CD4-positive, alpha-beta T cell (primary cell): Measurements from ENCODE around the gene ARL6IP6. TPM values are rescaled to one million over a fixed set of nuclear protein-coding genes. Genes with fewer than 3 reads are reported as not detected.

ENCODE experiments used
- ATAC-seq: fragments of 200-7000 bp; cut with Tn5 transposase; one replicate; pipeline ENCODE4 v1.10.0; 2022; ENCODE audit warnings: mild to moderate bottlenecking; ENCODE audit not compliant: poor library complexity
- CTCF ChIA-PET: fragments of 350-600 bp; sonication (Branson Sonifier 250); formaldehyde crosslinking; loops from one replicate; lab custom pipeline; 2021; ENCODE audit warnings: antibody characterized with exemption, inconsistent platforms; lab: Charles Lee
- POLR2A ChIA-PET: fragments of 350-600 bp; sonication (Branson Sonifier 250); formaldehyde crosslinking; loops from one replicate; lab custom pipeline; 2021; ENCODE audit warnings: antibody characterized with exemption, inconsistent platforms; lab: Charles Lee
- DNase-seq, 14 experiments: peaks; one replicate each; pipeline ENCODE4 v3.0.0-alpha.2; 2013 to 2020; ENCODE audit warnings: mixed read lengths in 2 of 14
- H3K27ac ChIP-seq, 2 donors: one replicate each; pipeline versions ENCODE4 v1.5.1 to v1.7.0; 2013; ENCODE audit warnings: low read length in 2 of 2, low read depth in 1 of 2, mild to moderate bottlenecking in 1 of 2
- H3K27me3 ChIP-seq, 2 experiments: 1 replicate in 1 of 2; 2 replicates in 1 of 2; pipeline versions ENCODE4 v1.6.1 to v1.7.0; 2013; ENCODE audit warnings: low read length in 2 of 2, control low read depth in 1 of 2, mild to moderate bottlenecking in 1 of 2, moderate library complexity in 1 of 2; ENCODE audit not compliant: insufficient read depth in 2 of 2, control insufficient read depth in 1 of 2
- H3K36me3 ChIP-seq: one replicate; pipeline ENCODE4 v1.6.1; 2013; ENCODE audit warnings: low read length, control low read depth; ENCODE audit not compliant: insufficient read depth
- H3K4me1 ChIP-seq: one replicate; pipeline ENCODE4 v1.6.1; 2013; ENCODE audit warnings: low read length, control low read depth; ENCODE audit not compliant: insufficient read depth
- H3K4me3 ChIP-seq: one replicate; pipeline ENCODE4 v1.5.1; 2013; ENCODE audit warnings: mild to moderate bottlenecking, low read length, moderate library complexity
- H3K9me3 ChIP-seq, 2 experiments: 1 replicate in 1 of 2; 2 replicates in 1 of 2; pipeline versions ENCODE4 v1.6.1 to v1.7.0; 2013; ENCODE audit warnings: low read length in 2 of 2, mild to moderate bottlenecking in 2 of 2, control low read depth in 1 of 2, moderate library complexity in 1 of 2; ENCODE audit not compliant: control insufficient read depth in 1 of 2, insufficient read depth in 1 of 2
- H3K27ac Mint-ChIP-seq: one replicate; pipeline ENCODE4 v1.8.0; 2020; ENCODE audit warnings: mixed read lengths
- H3K27me3 Mint-ChIP-seq: one replicate; pipeline ENCODE4 v1.8.0; 2021; ENCODE audit warnings: mixed read lengths
- H3K36me3 Mint-ChIP-seq: one replicate; pipeline ENCODE4 v1.8.0; 2021; ENCODE audit warnings: low read depth, mixed read lengths
- H3K4me1 Mint-ChIP-seq: one replicate; pipeline ENCODE4 v1.8.0; 2021; ENCODE audit warnings: low read depth, mixed read lengths
- H3K4me3 Mint-ChIP-seq: one replicate; pipeline ENCODE4 v1.8.0; 2020; ENCODE audit warnings: mild to moderate bottlenecking, mixed read lengths
- H3K9me3 Mint-ChIP-seq: one replicate; pipeline ENCODE4 v1.8.0; 2020; ENCODE audit warnings: mixed read lengths
- CTCF ChIP-seq: fragments of 200-600 bp; IDR thresholded peaks from one replicate; pipeline ENCODE4 v1.8.0; 2022; ENCODE audit warnings: antibody characterized with exemption, mild to moderate bottlenecking
- intact Hi-C, 2 experiments: fragments of 100-400 bp; cut with DNase I in 1 of 2; cut with micrococcal nuclease in 1 of 2; formaldehyde crosslinking; loops; one replicate each; pipeline versions ENCODE4 v1.15.1 to v1.9.0; 2023 to 2025; cut with DNase I, micrococcal nuclease
- total RNA-seq, 174 experiments: library from RNA in 2 of 174; stranded (reverse) in 2 of 174; gene quantifications; one replicate each; pipeline ENCODE4 v1.2.3 and lab custom pipeline; 2021 to 2026

Gene ARL6IP6
- total RNA-seq, 2 experiments from 2014 or later: 6.3 to 6.7 TPM

DNA sequence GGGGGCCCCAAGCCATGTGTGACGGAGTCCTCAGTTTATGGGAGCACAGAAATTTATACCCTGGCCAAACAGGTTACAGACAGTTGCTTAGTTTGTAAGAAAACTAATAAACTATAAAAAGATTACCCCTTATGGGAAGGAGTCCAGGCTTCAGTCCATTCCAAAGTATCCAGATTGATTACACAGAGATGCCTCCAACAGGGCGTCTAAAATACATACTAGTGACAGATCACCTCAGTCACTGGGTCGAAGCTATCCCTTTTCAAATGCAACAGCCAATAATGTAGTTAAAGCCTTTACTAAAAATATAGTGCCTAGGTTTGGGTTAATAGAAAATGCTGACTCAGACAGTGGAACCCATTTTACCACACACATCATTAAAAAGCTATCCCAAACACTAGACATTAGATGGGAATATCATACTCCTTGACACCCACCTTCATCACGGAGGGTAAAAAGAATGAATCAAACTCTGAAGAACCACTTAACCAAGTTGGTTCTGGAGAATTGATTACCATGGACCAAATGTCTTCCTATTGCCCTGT lies 11.9 kb upstream of the ARL6IP6 start:
- Histone ChIP-seq H3K36me3 (peaks cover 56% of the 10 kb centered on the region), H3K4me3 (no peak overlapping the region), H3K27ac (no peak overlapping the region), H3K9me3 (no peaks in the 10 kb centered on the region), H3K27me3 (no peaks in the 10 kb centered on the region), H3K4me1 (peaks cover 15% of the 10 kb centered on the region)
- H3K27me3 Mint-ChIP-seq: no peaks in the 10 kb centered on the region
- no peak for TF ChIP-seq CTCF
- ATAC-seq: no peak
- no peak overlapping the region for H3K27ac Mint-ChIP-seq
- H3K9me3 Mint-ChIP-seq: no peaks in the 10 kb centered on the region
- H3K4me3 Mint-ChIP-seq: no peak overlapping the region
- DNase-seq: no peak
- peaks cover 92% of the 10 kb centered on the region for H3K4me1 Mint-ChIP-seq
- intact Hi-C loops: no loop called here
- ChIA-PET POLR2A (interaction anchor here (2.7 kb wide), 1 partner anchor 11 kb away, joined by 17 read pairs; the partner anchor contains the start of gene PRPF40A), CTCF (interaction anchor here (1.3 kb wide), 1 partner anchor 9 kb away, joined by 6 read pairs; no protein-coding TSS in a partner anchor)
- H3K36me3 Mint-ChIP-seq: peaks cover 93% of the 10 kb centered on the region

- H3K9me3 Mint-ChIP-seq: no peaks in the 10 kb centered on the region
- Histone ChIP-seq H3K27ac (no peak overlapping the region), H3K36me3 (peaks cover 68% of the 10 kb centered on the region), H3K4me3 (no peak overlapping the region), H3K9me3 (no peaks in the 10 kb centered on the region), H3K27me3 (no peaks in the 10 kb centered on the region), H3K4me1 (peaks cover 15% of the 10 kb centered on the region)
- ChIA-PET POLR2A (interaction anchor here (2.7 kb wide), 1 partner anchor 8 kb away, joined by 17 read pairs; the partner anchor contains the start of gene PRPF40A), CTCF (no interaction called here)
- peak overlapping the region; percentile 34 for H3K4me3 Mint-ChIP-seq
- ATAC-seq: no peak
- no peak overlapping the region for H3K27ac Mint-ChIP-seq
- peaks cover 93% of the 10 kb centered on the region for H3K36me3 Mint-ChIP-seq
- no peak for TF ChIP-seq CTCF
- no peak for DNase-seq
- no peaks in the 10 kb centered on the region for H3K27me3 Mint-ChIP-seq
- intact Hi-C loops: no loop called here
- H3K4me1 Mint-ChIP-seq: peaks cover 89% of the 10 kb centered on the region
These were observed 9.7 kb upstream of the ARL6IP6 start for GRCh38 chr2:152708742-152709141.

DNA sequence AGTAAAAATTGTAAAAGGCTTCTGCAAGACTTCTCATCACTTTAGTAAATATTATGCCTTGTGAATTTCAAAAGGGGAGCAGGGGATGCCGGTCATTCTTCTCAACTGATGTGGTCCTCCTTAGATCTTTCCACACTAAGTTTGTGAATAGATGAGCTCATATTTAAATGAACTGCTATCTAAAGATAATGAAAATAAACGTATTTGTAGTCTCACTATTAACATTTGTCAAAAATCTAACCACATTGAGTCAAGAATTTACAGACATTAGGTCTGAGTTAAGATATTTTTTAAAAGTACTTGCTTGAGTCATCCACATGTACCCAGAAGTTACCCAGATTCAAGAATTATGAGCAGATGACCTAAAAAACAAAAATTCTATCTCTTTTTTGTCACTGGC lies 7.7 kb upstream of the ARL6IP6 start:
- ChIA-PET CTCF (no interaction called here), POLR2A (no interaction called here)
- no peaks in the 10 kb centered on the region for H3K9me3 Mint-ChIP-seq

More for the DNA sequence above, 7.7 kb upstream of the ARL6IP6 start:
- Histone ChIP-seq H3K36me3 (peaks cover 71% of the 10 kb centered on the region), H3K9me3 (no peaks in the 10 kb centered on the region), H3K4me3 (no peak overlapping the region), H3K27ac (no peak overlapping the region), H3K27me3 (no peaks in the 10 kb centered on the region), H3K4me1 (peaks cover 10% of the 10 kb centered on the region)
- Mint-ChIP-seq H3K27me3 (no peaks in the 10 kb centered on the region), H3K36me3 (peaks cover 90% of the 10 kb centered on the region), H3K27ac (no peak overlapping the region), H3K4me1 (peaks cover 83% of the 10 kb centered on the region), H3K4me3 (no peak overlapping the region)
- ATAC-seq (no peak), DNase-seq (no peak)
- TF ChIP-seq CTCF: no peak
- intact Hi-C loops: loop anchor here in 1 of 2 experiments (10.0 kb wide), 1 partner anchor 1426 kb away; the partner anchor contains the start of gene NMI
